AG09319 (cell line): ENCODE measurements around the gene PEX13.

ENCODE experiments used
- DNase-seq: peaks from one replicate; pipeline ENCODE4 v3.0.0-alpha.2; 2010; ENCODE audit warnings: low read depth; ENCODE audit errors: extremely low read depth
- TF ChIP-seq, protein P1 (sequence below): IDR thresholded peaks from 2 replicates; pipeline ENCODE4 v1.5.1; 2011; ENCODE audit warnings: low read depth, mild to moderate bottlenecking, inconsistent platforms, low read length, moderate library complexity

The PEX13 gene

DNA sequence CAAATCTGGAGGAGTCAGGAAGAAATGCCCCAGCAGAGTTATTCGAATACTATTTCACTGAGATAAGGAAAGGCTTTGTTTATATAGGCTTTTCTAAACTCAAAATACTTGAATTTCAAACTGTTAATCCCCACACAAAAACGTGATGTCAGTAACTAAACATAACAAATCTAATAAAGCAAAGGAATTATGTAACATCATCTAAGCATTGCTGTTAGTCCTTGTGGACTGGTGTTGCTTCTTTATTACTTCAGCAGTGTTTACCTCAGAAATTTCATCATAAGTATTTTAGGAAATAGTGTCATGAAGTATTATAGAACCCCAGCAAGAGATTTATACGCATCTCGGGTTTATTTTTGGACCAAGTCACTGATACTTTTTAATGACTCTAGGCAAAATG lies 28.5 kb downstream of the PEX13 start:
- no peak for DNase-seq
- TF ChIP-seq, protein P1, sequence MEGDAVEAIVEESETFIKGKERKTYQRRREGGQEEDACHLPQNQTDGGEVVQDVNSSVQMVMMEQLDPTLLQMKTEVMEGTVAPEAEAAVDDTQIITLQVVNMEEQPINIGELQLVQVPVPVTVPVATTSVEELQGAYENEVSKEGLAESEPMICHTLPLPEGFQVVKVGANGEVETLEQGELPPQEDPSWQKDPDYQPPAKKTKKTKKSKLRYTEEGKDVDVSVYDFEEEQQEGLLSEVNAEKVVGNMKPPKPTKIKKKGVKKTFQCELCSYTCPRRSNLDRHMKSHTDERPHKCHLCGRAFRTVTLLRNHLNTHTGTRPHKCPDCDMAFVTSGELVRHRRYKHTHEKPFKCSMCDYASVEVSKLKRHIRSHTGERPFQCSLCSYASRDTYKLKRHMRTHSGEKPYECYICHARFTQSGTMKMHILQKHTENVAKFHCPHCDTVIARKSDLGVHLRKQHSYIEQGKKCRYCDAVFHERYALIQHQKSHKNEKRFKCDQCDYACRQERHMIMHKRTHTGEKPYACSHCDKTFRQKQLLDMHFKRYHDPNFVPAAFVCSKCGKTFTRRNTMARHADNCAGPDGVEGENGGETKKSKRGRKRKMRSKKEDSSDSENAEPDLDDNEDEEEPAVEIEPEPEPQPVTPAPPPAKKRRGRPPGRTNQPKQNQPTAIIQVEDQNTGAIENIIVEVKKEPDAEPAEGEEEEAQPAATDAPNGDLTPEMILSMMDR, result no peak

DNA sequence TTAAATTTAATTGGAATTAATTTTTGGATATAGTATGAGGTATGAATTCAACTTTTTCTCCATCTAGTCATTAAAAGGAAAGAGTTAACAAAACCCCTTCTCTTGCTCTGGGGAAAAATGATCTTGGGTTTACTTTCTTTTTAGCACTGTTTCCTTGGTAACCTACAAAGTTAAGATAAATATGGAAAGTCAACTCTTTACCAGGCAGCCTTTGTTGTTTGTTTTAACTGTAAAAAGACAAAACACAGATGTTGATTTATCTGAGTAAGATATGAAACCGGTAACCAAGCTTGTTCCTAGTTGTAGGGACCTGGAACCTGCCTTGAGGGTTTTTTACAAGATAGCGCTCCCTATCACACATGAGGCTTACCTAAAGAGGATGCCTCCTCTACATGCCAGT lies 38.0 kb downstream of the PEX13 start:
- DNase-seq, result no peak
- TF ChIP-seq, protein P1, result no peak

DNA sequence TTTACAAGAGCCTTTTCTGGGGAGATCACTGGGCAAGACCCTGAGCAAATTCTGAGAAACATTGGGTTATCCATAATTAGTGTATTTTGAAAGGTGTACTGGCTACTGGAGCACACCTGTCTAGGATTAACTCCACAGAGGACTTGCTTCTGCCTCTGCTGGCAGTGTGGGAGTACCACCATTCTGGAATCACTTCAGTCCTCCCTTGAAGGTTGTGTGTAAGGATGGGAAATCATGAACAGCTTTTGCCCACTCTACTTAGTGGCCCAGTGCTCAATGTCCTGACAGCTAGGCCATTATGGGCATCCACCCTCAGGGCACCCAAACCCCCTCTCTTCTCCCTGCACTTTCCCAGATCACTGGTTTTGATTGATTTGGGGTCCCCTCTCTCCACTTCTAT lies 40.0 kb downstream of the PEX13 start:
- no peak for DNase-seq
- TF ChIP-seq, protein P1, result no peak

DNA sequence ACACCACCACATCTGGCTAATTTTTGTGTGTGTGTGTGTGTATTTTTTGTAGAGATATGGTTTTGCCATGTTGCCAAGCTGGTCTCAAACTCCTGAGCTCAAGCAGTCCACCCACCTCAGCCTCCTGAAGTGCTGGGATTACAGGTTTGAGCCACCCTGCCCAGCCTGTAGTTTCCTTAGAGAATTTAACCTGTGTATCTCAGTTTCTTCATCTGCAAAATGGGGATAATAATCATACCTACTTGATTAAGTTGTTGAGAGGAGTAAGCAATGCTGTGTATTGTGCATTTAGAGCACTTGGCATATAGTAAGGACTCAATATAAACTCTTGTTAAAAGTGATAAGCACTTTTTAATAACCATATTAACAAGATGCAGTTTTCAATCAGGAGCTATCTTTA lies 41.9 kb downstream of the PEX13 start:
- no peak for DNase-seq
- TF ChIP-seq, protein P1, result no peak

DNA sequence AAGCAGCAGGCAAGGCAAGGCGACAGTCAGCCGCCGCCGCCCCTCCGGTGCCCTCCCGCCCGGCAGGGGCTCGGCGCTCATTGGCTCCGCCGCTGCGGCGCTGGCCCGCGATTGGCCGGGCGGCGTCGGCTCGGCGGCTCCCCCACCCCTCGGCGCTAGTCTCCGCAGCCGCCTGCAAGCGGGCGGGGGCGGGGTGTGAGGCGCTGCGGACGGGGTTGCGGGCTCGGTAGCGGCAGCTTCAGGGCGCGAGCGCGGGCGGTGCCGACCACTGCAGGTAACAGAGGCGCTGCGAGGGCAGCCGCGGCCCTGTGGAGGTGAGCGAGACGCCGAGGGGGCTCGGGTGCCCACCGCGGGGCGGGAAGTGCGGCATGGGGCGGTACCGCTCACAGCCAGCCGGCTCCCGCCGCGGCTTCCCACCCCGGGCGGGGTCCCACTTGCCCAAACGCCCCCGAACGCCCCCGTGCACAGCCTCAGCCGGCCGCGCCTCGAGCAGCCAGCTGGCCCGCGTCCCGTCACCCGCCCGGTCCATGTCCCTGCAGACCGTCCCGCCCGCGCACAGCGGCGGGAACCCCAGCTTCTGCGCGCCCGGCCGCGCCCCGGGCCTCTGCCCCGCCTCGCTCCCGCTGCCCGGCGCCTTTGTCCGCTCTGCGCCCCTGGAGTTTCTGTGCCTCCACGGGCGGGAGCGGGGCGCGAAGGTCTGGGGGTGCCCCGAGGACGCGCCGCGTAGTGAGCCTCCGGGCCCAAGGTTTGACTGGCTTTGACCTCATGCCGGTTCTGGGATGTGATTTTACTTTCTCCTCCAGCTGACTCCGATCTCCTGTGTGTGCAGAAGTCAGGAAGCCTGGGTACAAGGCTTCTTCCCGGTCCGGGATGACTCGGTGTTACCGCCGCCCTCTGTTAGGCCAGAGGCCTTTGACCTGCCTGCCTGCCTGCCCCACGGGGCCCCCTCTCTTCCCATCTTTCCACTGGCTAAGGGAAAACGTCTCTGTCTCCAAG lies 48.5 kb downstream of the PEX13 start, which contains the start of gene SANBR:
TSS of gene SANBR (plus strand) at position 158 of the 996 bp plus-strand sequence. CDS start 4,480 bp downstream, outside the sequence.
- peak; percentile 39 for DNase-seq
- TF ChIP-seq, protein P1, result no peak

DNA sequence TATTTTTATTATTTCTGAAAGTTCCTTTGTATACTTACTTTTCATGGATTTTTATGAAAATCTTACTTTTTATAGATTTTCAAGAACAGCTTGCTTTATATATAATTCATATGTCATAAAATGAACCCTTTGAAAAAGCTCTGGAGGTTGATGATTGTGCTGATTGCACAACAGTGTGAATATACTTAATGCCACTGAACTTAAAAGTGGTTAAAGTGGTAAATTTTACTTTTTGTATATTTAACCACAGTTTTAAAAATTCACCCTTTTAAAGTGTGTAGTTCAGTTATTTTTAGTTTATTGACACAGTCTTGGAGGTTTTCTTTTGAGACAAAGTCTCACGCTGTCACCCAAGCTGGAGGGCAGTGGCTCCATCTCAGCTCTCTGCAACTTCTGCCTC lies 56.6 kb downstream of the PEX13 start:
- DNase-seq, result no peak
- TF ChIP-seq, protein P1, result no peak

DNA sequence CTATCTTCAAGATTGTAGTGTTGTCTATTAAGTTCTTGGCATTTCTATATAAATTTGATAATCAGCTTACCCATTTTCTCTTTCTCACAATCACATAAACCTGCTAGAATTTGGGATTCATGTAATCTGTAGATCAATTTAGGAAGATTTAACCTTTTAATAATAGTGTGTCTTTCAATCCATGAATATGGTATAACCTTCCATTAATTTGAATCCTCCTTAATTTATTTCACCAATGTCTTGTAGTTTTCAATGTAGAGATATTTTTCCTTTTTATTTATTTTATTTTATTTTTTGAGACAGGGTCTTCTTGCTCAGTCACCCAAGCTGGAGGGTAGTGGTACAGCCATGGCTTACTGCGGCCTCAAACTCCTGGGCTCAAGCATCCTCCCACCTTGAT lies 68.4 kb downstream of the PEX13 start:
- TF ChIP-seq, protein P1, result no peak
- DNase-seq, result no peak
